Measurements from ENCODE around the gene ZC3H14. TPM values are rescaled to one million over a fixed set of nuclear protein-coding genes. Genes with fewer than 3 reads are reported as not detected.

ZC3H14 gene
- total RNA-seq, 4 donors from 2014 or later = 52.8 to 71.4 (median 59.3) TPM

DNA sequence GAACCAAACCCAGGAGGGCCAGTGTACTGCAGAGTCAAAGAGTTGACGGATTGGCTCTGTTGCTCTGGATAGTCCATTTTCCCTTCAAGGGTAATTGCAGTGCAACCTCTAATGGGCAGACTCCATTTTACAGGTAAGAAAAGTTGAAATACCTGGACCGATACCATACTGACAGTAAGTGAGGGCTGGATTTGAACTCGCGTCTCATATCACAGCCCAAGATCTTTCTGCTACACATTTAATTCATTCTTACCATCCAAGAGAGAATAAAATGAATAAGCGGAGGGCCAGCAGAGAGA is 356 bp upstream of the ZC3H14 start:
- WGBS, 2 donors = 24 to 32% methylated on average over 5 of the region's 5 CpGs
- no peaks in the 10 kb centered on the region for H3K9me3 ChIP-seq
- peak overlapping the region; percentile 62 to 95 (median 92) for H3K27ac ChIP-seq
- H3K4me3 ChIP-seq = peak overlapping the region; percentile 58 to 99 (median 88)
- peaks cover 0 to under 1% (median 0%) of the 10 kb centered on the region in 3 donors for H3K36me3 ChIP-seq
- TF ChIP-seq POLR2A (IDR thresholded peaks at IDR 0.05) (no peak), CTCF (IDR thresholded peaks at IDR 0.05) (no peak), EP300 (IDR thresholded peaks at IDR 0.05) (no peak)
- H3K4me1 ChIP-seq = peaks cover 0 to 33% (median 9%) of the 10 kb centered on the region in 4 donors
- no peaks in the 10 kb centered on the region for H3K27me3 ChIP-seq
- no peak for DNase-seq (ENCODE audit: low spot score in 2 of 2)

GRCh38 chr14:88563845-88564244 is 1.0 kb downstream of the ZC3H14 start:
- Histone ChIP-seq H3K4me1 (peaks cover 0 to 33% (median 9%) of the 10 kb centered on the region in 4 donors), H3K9me3 (no peaks in the 10 kb centered on the region), H3K36me3 (peaks cover 0 to 14% (median 9%) of the 10 kb centered on the region in 3 donors), H3K27ac (peak overlapping the region; percentile 62 to 95 (median 92)), H3K4me3 (peak overlapping the region; percentile 58 to 99 (median 88)), H3K27me3 (no peaks in the 10 kb centered on the region)
- TF ChIP-seq EP300 (IDR thresholded peaks at IDR 0.05) = no peak
- no peak for TF ChIP-seq POLR2A (IDR thresholded peaks at IDR 0.05)
- no peak for TF ChIP-seq CTCF (IDR thresholded peaks at IDR 0.05)
- DNase-seq (ENCODE audit: low spot score in 2 of 2) = no peak
- 27 to 30% methylated on average over 7 of the region's 7 CpGs for WGBS, 2 donors

- Histone ChIP-seq H3K36me3 (peaks cover 0 to 30% (median 13%) of the 10 kb centered on the region in 3 donors), H3K27ac (no peak overlapping the region), H3K4me3 (no peak overlapping the region), H3K9me3 (no peaks in the 10 kb centered on the region), H3K4me1 (peaks cover 0 to 27% (median 9%) of the 10 kb centered on the region in 4 donors), H3K27me3 (no peaks in the 10 kb centered on the region)
- DNase-seq (ENCODE audit: low spot score in 2 of 2) = no peak
- WGBS, 2 donors = 86 to 87% methylated on average over 5 of the region's 5 CpGs
- TF ChIP-seq POLR2A (IDR thresholded peaks at IDR 0.05) = no peak
- no peak for TF ChIP-seq CTCF (IDR thresholded peaks at IDR 0.05)
- no peak for TF ChIP-seq EP300 (IDR thresholded peaks at IDR 0.05)
Measured at GRCh38 chr14:88565427-88565826, 2.6 kb downstream of the ZC3H14 start.

- Histone ChIP-seq H3K9me3 (no peaks in the 10 kb centered on the region), H3K27me3 (no peaks in the 10 kb centered on the region), H3K36me3 (peaks cover 0 to 58% (median 25%) of the 10 kb centered on the region in 3 donors), H3K4me3 (no peak overlapping the region), H3K27ac (no peak overlapping the region), H3K4me1 (peaks cover 0 to 21% (median 7%) of the 10 kb centered on the region in 4 donors)
- TF ChIP-seq CTCF (IDR thresholded peaks at IDR 0.05) (no peak), EP300 (IDR thresholded peaks at IDR 0.05) (no peak), POLR2A (IDR thresholded peaks at IDR 0.05) (no peak)
- WGBS, 2 donors = 62 to 76% methylated on average over 3 of the region's 3 CpGs
- DNase-seq (ENCODE audit: low spot score in 2 of 2) = no peak
Measured at GRCh38 chr14:88568196-88568595, 5.4 kb downstream of the ZC3H14 start.

GRCh38 chr14:88572117-88572516 is 9.3 kb downstream of the ZC3H14 start:
- H3K9me3 ChIP-seq = no peaks in the 10 kb centered on the region
- TF ChIP-seq CTCF (IDR thresholded peaks at IDR 0.05) = no peak
- TF ChIP-seq POLR2A (IDR thresholded peaks at IDR 0.05) = no peak
- no peak for TF ChIP-seq EP300 (IDR thresholded peaks at IDR 0.05)
- H3K36me3 ChIP-seq = peaks cover 0 to 97% (median 32%) of the 10 kb centered on the region in 3 donors
- H3K27ac ChIP-seq = no peak overlapping the region
- no peak for DNase-seq (ENCODE audit: low spot score in 2 of 2)
- no peaks in the 10 kb centered on the region for H3K27me3 ChIP-seq
- 95 to 96% methylated on average over 4 of the region's 4 CpGs for WGBS, 2 donors
- H3K4me1 ChIP-seq = no peaks in the 10 kb centered on the region
- no peak overlapping the region for H3K4me3 ChIP-seq

Measured in tibial nerve (tissue), 4 donors.